ENCODE data around the gene ALDH3A2. TPM values are rescaled to one million over a fixed set of nuclear protein-coding genes. Genes with fewer than 3 reads are reported as not detected.

ALDH3A2 gene
- total and polyA plus RNA-seq, 2 of the 8 experiments (the other 6 are each of a cell fraction or from before 2014, with no cell fraction given): 20.6 to 72.9 TPM

DNA sequence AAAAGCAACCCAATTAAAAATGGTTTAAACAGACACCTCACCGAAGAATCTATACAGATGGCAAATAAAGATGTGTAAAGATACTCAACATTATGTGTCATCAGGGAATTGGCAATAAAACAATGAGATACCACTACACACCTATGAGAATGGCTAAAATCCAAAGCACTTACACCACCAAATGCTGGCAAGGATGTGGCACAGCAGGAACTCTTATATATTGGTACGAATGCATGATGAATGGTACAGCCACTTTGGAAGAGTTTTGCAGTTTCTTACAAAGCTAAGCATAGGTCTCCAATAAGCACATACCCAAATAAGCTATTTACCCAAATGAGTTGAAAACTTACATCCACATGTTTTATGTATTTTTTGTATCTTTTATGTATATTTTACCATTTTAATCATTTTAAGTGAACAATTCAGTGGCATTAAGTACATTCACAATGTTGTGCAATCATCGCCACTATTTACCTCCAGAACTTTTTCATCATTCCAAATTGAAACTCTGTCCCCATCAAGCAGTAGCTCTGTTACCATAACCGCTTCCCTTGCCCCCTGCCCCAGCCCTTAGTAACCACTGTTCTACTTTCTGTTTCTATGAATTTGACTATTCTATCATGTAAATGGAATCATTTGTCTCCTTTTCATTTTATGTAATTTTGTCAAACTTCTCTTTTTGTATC, 6.7 kb upstream of the ALDH3A2 start:
- H3K36me3 ChIP-seq (ENCODE audit: control insufficient read depth in 2 of 4, insufficient read depth in 4 of 4, low read length in 3 of 4): no peaks in the 10 kb centered on the region
- no peak overlapping the region for H2BK120ac ChIP-seq (replicated peaks; ENCODE audit: low read depth, low read length)
- H3K4me3 ChIP-seq (ENCODE audit: extremely low read depth in 1 of 4, insufficient read depth in 2 of 4, low read depth in 3 of 4, low read length in 4 of 4): no peak overlapping the region
- H4K91ac ChIP-seq (replicated peaks; ENCODE audit: insufficient read length, low read length): no peak overlapping the region
- no peak overlapping the region for H2BK5ac ChIP-seq (ENCODE audit: low read depth, low read length)
- no peak overlapping the region for H4K5ac ChIP-seq (ENCODE audit: insufficient read length, low read depth, low read length)
- H3K23me2 ChIP-seq (ENCODE audit: low read depth, low read length): no peaks in the 10 kb centered on the region
- TF ChIP-seq CEBPB (IDR thresholded peaks at IDR 0.05; ENCODE audit: low read depth, low read length) (peak; percentile 79), CHD1 (IDR thresholded peaks at IDR 0.05; ENCODE audit: low read depth, low read length) (no peak)
- H2BK15ac ChIP-seq (ENCODE audit: low read length): no peak overlapping the region
- no peak overlapping the region for H3K23ac ChIP-seq (ENCODE audit: insufficient read length)
- H3K56ac ChIP-seq (replicated peaks; ENCODE audit: insufficient read length, low read depth, low read length): no peak overlapping the region
- no peak overlapping the region for H3K4me2 ChIP-seq (ENCODE audit: insufficient read depth in 1 of 2, low read depth in 2 of 2, low read length in 2 of 2)
- no peak for FAIRE-seq
- H4K20me1 ChIP-seq (replicated peaks in 1 of 2; ENCODE audit: control insufficient read depth in 1 of 2, insufficient read depth in 2 of 2, low read length in 2 of 2): no peaks in the 10 kb centered on the region
- no peak overlapping the region for H2AFZ ChIP-seq (ENCODE audit: low read length)
- H3K18ac ChIP-seq (ENCODE audit: extremely low read depth, low read length): no peak overlapping the region
- H3K79me2 ChIP-seq (ENCODE audit: control insufficient read depth in 1 of 2, insufficient read depth in 2 of 2, low read length in 2 of 2): no peaks in the 10 kb centered on the region
- no peak overlapping the region for H2BK20ac ChIP-seq (ENCODE audit: low read length)
- 78% methylated on average over 4 of the region's 4 CpGs; no CpG with 5 or more reads in 1 of the 2 experiments for WGBS, 2 experiments (ENCODE audit: extremely low coverage in 1 of 2, insufficient coverage in 1 of 2, insufficient read length in 1 of 2, insufficient replicate concordance in 2 of 2, low coverage in 1 of 2, low lambda C conversion rate in 2 of 2, missing lambda C conversion rate in 1 of 2)
- no peak overlapping the region for H3K27ac ChIP-seq (ENCODE audit: low read depth, low read length)
- no peak for DNase-seq (ENCODE audit: low read depth in 1 of 2, low spot score in 2 of 2)
- CTCF ChIA-PET (ENCODE audit: partially characterized antibody): interaction anchor here (0.7 to 3.0 kb wide), 10 partner anchors 10 to 131 kb away, joined by 3 to 11 read pairs (median 3); no protein-coding TSS in a partner anchor
- no peak overlapping the region for H2BK12ac ChIP-seq (ENCODE audit: low read depth, low read length)
- H3K79me1 ChIP-seq (ENCODE audit: low read depth, low read length): no peaks in the 10 kb centered on the region
- H4K8ac ChIP-seq (ENCODE audit: extremely low read depth, insufficient read depth, low read length): no peak overlapping the region
- H2AK5ac ChIP-seq (ENCODE audit: low read depth, low read length): no peak overlapping the region
- H3K9ac ChIP-seq (replicated peaks in 1 of 4; ENCODE audit: extremely low read depth in 1 of 4, low read depth in 3 of 4, low read length in 3 of 4): no peak overlapping the region
- peaks cover 2 to 5% (median 5%) of the 10 kb centered on the region in 4 experiments for H3K4me1 ChIP-seq (replicated peaks in 1 of 4; ENCODE audit: control insufficient read depth in 3 of 4, insufficient read depth in 4 of 4, low read length in 3 of 4)
- no peaks in the 10 kb centered on the region for H3K9me3 ChIP-seq (ENCODE audit: insufficient read depth in 2 of 2, low read depth in 1 of 2, low read length in 1 of 2)
- no peak overlapping the region for H3K14ac ChIP-seq (ENCODE audit: insufficient read length)
- POLR2A ChIA-PET (ENCODE audit: partially characterized antibody): no interaction called here
- H3K27me3 ChIP-seq (replicated peaks in 1 of 4; ENCODE audit: control insufficient read depth in 3 of 4, extremely low read depth in 1 of 4, insufficient read depth in 3 of 4, low read length in 3 of 4): no peaks in the 10 kb centered on the region; a peak in 2 of 7 replicates
- no peak overlapping the region for H3K4ac ChIP-seq (replicated peaks; ENCODE audit: insufficient read length, low read depth, low read length)

Measured in H1 (cell line).